Peyer's patch (tissue), 4 donors: ENCODE measurements around the gene MISP3. TPM values are rescaled to one million over a fixed set of nuclear protein-coding genes. Genes with fewer than 3 reads are reported as not detected.

ENCODE experiments used
- DNase-seq, 3 donors: peaks; one replicate each; pipeline ENCODE4 v3.0.0-alpha.2; 2017 to 2019
- H3K27ac ChIP-seq, 4 donors: fragments of 200-600 bp; sonication (generic); one replicate each; pipeline ENCODE4 v1.5.1; 2016 to 2019
- H3K27me3 ChIP-seq, 2 donors: fragments of 200-600 bp; sonication (generic); one replicate each; pipeline ENCODE4 v1.5.1; 2019
- H3K36me3 ChIP-seq, 3 donors: fragments of 200-600 bp; sonication (generic); one replicate each; pipeline ENCODE4 v1.5.1; 2016 to 2019
- H3K4me1 ChIP-seq, 4 donors: fragments of 200-600 bp; sonication (generic); one replicate each; pipeline ENCODE4 v1.5.1; 2016 to 2019
- H3K4me3 ChIP-seq, 4 donors: fragments of 200-600 bp; sonication (generic); 1 replicate in 3 of 4; 2 replicates in 1 of 4; pipeline ENCODE4 v1.5.1; 2016 to 2019; ENCODE audit warnings: mild to moderate bottlenecking in 1 of 4
- H3K9me3 ChIP-seq, 4 donors: fragments of 200-600 bp; sonication (generic); one replicate each; pipeline ENCODE4 v1.5.1; 2016 to 2019; ENCODE audit warnings: mild to moderate bottlenecking in 1 of 4
- CTCF ChIP-seq, 6 experiments: fragments of 450-650 bp in 4 of 6; fragments of 200-600 bp in 2 of 6; sonication (generic) in 1 of 6; IDR thresholded peaks; one replicate each; pipeline ENCODE4 v1.5.1; 2017 to 2019; ENCODE audit warnings: antibody characterized with exemption in 6 of 6, mild to moderate bottlenecking in 3 of 6, moderate library complexity in 1 of 6
- POLR2A ChIP-seq, 2 donors: fragments of 450-650 bp; IDR thresholded peaks; one replicate each; pipeline ENCODE4 v1.5.1; 2017; ENCODE audit warnings: antibody characterized with exemption in 2 of 2, mild to moderate bottlenecking in 2 of 2, moderate library complexity in 2 of 2
- total RNA-seq, 4 donors: library from RNA; depleted of rRNA; stranded (reverse); fragments of >200 nt; gene quantifications; one replicate each; pipeline ENCODE4 v1.1.0, GENCODE V29; 2016

The MISP3 gene
- total RNA-seq, 4 donors from 2014 or later = 25.6 to 58.5 (median 40.7) TPM

DNA sequence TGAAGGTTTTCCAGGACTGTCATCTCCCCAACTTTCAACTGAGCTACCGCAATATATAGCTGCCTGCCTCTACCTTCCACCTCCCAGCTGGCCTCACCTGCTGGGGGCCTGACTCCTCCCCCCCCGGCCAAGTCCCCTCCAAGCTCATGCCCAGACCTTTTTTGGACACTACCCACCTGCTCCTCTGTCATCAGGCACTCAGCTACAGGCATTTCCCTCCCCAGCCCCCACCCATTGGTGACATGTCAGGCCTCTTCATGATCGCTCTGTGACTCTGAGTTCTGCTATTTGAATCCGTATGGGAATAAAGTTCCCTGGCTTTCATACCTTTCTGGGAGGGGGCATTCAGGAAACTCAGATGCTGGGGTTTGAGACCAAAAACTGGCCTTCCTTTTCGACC, 43.2 kb downstream of the MISP3 start:
- peaks cover 4 to 64% (median 14%) of the 10 kb centered on the region in 4 donors for H3K4me1 ChIP-seq
- no peaks in the 10 kb centered on the region for H3K27me3 ChIP-seq
- no peaks in the 10 kb centered on the region for H3K36me3 ChIP-seq
- H3K9me3 ChIP-seq = no peaks in the 10 kb centered on the region
- TF ChIP-seq POLR2A (IDR thresholded peaks at IDR 0.05) = no peak
- H3K27ac ChIP-seq = no peak overlapping the region
- H3K4me3 ChIP-seq = no peak overlapping the region
- no peak for DNase-seq

- Histone ChIP-seq H3K27ac (peak overlapping the region in 3 of 4 donors; percentile 83 to 100 (median 99)), H3K4me1 (peaks cover 4 to 64% (median 14%) of the 10 kb centered on the region in 4 donors), H3K27me3 (no peaks in the 10 kb centered on the region), H3K4me3 (peak overlapping the region; percentile 61 to 99 (median 78)), H3K9me3 (no peaks in the 10 kb centered on the region), H3K36me3 (no peaks in the 10 kb centered on the region)
- TF ChIP-seq CTCF (IDR thresholded peaks at IDR 0.05) (no peak), POLR2A (IDR thresholded peaks at IDR 0.05) (no peak)
- DNase-seq = no peak
Measured at GRCh38 chr19:14116525-14116917, 43.9 kb downstream of the MISP3 start.

DNA sequence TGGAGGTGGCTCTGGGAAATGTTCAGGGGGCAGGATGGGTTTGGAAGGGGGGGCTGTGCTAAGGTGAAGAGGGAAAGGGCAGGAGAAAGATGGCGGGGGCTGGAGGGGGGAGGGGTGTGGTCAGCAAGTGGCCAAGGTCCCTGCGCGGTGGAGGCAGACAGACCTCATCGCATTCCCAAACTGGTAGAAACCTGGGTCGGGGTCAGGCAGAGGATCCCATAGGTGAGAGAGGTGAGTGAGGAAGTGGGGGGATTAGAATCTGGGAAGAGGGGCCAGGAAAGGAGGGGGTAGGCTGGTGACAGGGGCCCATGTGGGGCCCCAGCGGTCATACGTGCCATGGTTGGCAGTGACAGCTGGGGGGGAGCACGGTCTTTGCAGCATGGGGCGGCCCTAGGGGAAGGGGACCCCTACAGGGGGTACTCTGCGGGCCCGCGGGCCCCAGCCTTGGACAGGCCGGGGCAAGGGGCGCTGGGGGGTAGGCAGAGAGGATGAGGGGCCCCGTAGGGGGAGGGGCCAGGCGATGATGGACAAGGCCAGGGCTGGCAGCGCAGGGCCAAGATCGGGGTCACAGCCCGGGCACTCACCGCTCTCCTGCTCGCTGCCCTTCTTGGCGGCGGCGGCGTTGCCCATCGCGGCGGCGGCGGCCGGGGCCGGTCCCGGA, 44.5 kb downstream of the MISP3 start:
- Histone ChIP-seq H3K27ac (peak overlapping the region; percentile 34 to 100 (median 91)), H3K36me3 (no peaks in the 10 kb centered on the region), H3K9me3 (no peaks in the 10 kb centered on the region), H3K4me1 (peaks cover 4 to 62% (median 14%) of the 10 kb centered on the region in 4 donors), H3K4me3 (peak overlapping the region; percentile 61 to 99 (median 78)), H3K27me3 (no peaks in the 10 kb centered on the region)
- TF ChIP-seq POLR2A (IDR thresholded peaks at IDR 0.05) = no peak
- no peak for TF ChIP-seq CTCF (IDR thresholded peaks at IDR 0.05)
- peak in 2 of 3 donors; percentile 56 to 57 for DNase-seq

DNA sequence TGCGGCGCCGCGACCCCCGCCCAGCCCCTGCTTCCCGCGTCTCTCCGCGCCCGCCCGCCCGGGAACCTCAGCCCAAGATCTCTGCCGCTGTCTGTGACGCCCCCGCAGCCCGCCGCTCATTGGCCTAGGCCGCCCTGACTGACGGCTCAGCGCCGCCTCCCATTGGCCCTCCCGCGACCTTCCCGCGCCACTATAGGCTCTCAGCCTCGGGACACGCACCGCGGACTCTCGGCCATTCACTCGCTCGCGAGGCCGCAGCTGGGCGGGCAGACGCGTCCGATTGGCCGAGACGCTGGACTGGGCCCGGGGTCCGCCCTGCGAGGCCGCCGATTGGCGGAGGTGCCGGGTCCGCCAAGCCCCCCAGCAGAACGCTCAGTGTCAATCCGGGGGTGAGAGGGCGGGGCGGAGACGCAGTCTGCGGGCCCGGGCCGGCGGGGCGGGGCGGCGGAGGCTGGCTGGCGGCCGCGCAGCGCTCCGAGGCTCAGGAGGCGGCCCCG, 45.1 kb downstream of the MISP3 start, which contains the start of gene PRKACA:
Gene PRKACA, minus strand, starts transcription at position 95 of the 497 bp plus-strand sequence. CDS start 215 bp downstream, outside the sequence.
- H3K4me3 ChIP-seq = peak within 1 kb of the TSS; percentile 61 to 99 (median 78)
- no peaks in the 10 kb centered on the region for H3K36me3 ChIP-seq
- TF ChIP-seq CTCF (IDR thresholded peaks at IDR 0.05) (no peak), POLR2A (IDR thresholded peaks at IDR 0.05) (no peak)
- no peaks in the 10 kb centered on the region for H3K9me3 ChIP-seq
- H3K27me3 ChIP-seq = no peaks in the 10 kb centered on the region
- peaks cover 1 to 55% (median 14%) of the 10 kb centered on the region in 4 donors for H3K4me1 ChIP-seq
- H3K27ac ChIP-seq = peak within 1 kb of the TSS; percentile 83 to 100 (median 98)
- DNase-seq = peak; percentile 97 to 99 (median 99)

DNA sequence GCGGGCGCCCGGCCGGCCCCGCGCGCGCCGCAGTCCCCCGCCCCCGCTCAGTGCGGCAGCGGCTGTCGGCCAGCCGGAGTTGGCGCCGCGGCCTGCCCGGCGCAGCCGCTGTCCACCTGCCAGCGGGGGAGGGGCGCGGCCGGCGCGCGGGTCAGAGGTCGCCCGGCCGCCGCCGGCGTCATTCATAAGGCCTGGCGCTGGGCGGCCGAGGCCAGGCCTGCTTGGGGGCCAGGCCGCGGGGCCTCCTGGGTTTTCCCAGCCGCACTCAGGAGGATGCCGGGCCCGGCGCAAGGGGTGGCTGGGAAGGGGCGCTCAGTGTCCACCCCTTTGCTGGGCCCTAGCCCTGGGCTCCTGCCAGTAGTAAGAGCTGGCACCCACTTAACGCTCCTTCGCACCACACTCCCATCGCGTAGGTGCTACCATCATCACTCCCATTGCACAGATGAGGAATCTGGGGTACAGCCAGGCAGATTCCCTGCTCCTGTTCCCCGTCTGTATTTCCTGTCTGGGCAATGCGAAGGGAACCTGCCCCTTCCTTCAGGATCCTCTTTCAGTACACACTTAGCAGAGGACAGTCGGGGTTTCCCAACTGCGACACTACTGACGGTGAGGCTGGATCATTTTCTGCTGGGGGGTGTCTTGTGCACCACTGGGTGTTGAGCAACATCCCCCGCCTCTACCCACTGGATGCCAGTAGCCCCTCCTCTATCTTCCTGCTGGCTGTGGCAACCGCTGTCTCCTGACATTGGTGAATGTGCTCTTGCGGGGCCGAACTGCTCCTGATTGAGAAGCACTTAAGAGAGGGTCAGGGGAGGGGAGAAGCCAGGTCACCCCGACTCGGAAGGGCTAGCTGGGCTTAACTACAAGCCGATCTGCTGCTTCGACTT, 45.8 kb downstream of the MISP3 start:
- no peaks in the 10 kb centered on the region for H3K36me3 ChIP-seq
- DNase-seq = peak; percentile 49 to 82 (median 69)
- no peaks in the 10 kb centered on the region for H3K9me3 ChIP-seq
- TF ChIP-seq POLR2A (IDR thresholded peaks at IDR 0.05) (peak in 1 of 2 donors; percentile 61), CTCF (IDR thresholded peaks at IDR 0.05) (peak in 1 of 6 experiments; percentile 6)
- H3K27me3 ChIP-seq = no peaks in the 10 kb centered on the region
- H3K4me1 ChIP-seq = peaks cover 0 to 49% (median 14%) of the 10 kb centered on the region in 4 donors
- peak overlapping the region; percentile 83 to 100 (median 98) for H3K27ac ChIP-seq
- H3K4me3 ChIP-seq = peak overlapping the region; percentile 40 to 78 (median 74)
